ENCODE measurements around the gene MOB1A. TPM values are rescaled to one million over a fixed set of nuclear protein-coding genes. Genes with fewer than 3 reads are reported as not detected.

Gene MOB1A
- total and polyA plus RNA-seq, 2 of the 13 experiments (the other 11 are each of a cell fraction or from before 2014, with no cell fraction given): 48.2 to 139 TPM

- TF ChIP-seq ZNF460 (CRISPR knock-in tag; IDR thresholded peaks at IDR 0.05; ENCODE audit: borderline replicate concordance) (peak; percentile 26; the same call in 1 of the 2 replicates), BRD4 (CRISPR knock-in tag; IDR thresholded peaks at IDR 0.05) (peak; percentile 52; the same call in 1 of the 2 replicates), CTCF (CRISPR knock-in tag; IDR thresholded peaks at IDR 0.05) (no peak; the same call in 1 of the 2 replicates), ASH2L (IDR thresholded peaks at IDR 0.05; ENCODE audit: insufficient read length, low read depth, low read length) (peak; percentile 99), ZSCAN31 (CRISPR knock-in tag; IDR thresholded peaks at IDR 0.05; ENCODE audit: low read depth) (peak; percentile 71; the same call in 1 of the 2 replicates), SP5 (CRISPR knock-in tag; IDR thresholded peaks at IDR 0.05; ENCODE audit: borderline replicate concordance, low read depth) (peak; percentile 62; the same call in 1 of the 2 replicates), KDM5A (IDR thresholded peaks at IDR 0.05; ENCODE audit: borderline replicate concordance, low read length) (peak; percentile 92), ZGPAT (CRISPR knock-in tag; IDR thresholded peaks at IDR 0.05) (peak; percentile 94), ZBTB10 (CRISPR knock-in tag; IDR thresholded peaks at IDR 0.05; ENCODE audit: borderline replicate concordance) (0 out of 2 replicates have a peak, but pooled peaks have one; percentile 82), IRF9 (CRISPR knock-in tag; IDR thresholded peaks at IDR 0.05; ENCODE audit: borderline replicate concordance) (peak; percentile 83; the same call in 1 of the 2 replicates), ZNF891 (CRISPR knock-in tag; IDR thresholded peaks at IDR 0.05) (no peak), MXI1 (IDR thresholded peaks at IDR 0.05; ENCODE audit: borderline replicate concordance, low read depth, low read length) (peak; percentile 81; the same call in 1 of the 3 replicates), SALL2 (CRISPR knock-in tag; IDR thresholded peaks at IDR 0.05) (no peak; the same call in 1 of the 2 replicates), YEATS4 (CRISPR knock-in tag; IDR thresholded peaks at IDR 0.05; ENCODE audit: borderline replicate concordance) (peak; percentile 83), RBAK (CRISPR knock-in tag; IDR thresholded peaks at IDR 0.05) (no peak), ELF3 (CRISPR knock-in tag; IDR thresholded peaks at IDR 0.05) (peak; percentile 59), CHD2 (IDR thresholded peaks at IDR 0.05; ENCODE audit: low read depth, low read length) (peak; percentile 97), POLR2AphosphoS5 (IDR thresholded peaks at IDR 0.05; ENCODE audit: low read depth, low read length) (peak; percentile 96), HOMEZ (CRISPR knock-in tag; IDR thresholded peaks at IDR 0.05; ENCODE audit: low read depth) (peak; percentile 83)
Measured at GRCh38 chr2:74178211-74179062, at the start of gene MOB1A (continued).
